ENCODE data around the gene PTBP1. TPM values are rescaled to one million over a fixed set of nuclear protein-coding genes. Genes with fewer than 3 reads are reported as not detected.
A peak's percentile ranks its signal among the peaks of the same experiment; 100 is the strongest.

The PTBP1 gene
- total and polyA plus RNA-seq, 2 of the 13 experiments (the other 11 are each of a cell fraction or from before 2014, with no cell fraction given) = 195 to 288 TPM

DNA sequence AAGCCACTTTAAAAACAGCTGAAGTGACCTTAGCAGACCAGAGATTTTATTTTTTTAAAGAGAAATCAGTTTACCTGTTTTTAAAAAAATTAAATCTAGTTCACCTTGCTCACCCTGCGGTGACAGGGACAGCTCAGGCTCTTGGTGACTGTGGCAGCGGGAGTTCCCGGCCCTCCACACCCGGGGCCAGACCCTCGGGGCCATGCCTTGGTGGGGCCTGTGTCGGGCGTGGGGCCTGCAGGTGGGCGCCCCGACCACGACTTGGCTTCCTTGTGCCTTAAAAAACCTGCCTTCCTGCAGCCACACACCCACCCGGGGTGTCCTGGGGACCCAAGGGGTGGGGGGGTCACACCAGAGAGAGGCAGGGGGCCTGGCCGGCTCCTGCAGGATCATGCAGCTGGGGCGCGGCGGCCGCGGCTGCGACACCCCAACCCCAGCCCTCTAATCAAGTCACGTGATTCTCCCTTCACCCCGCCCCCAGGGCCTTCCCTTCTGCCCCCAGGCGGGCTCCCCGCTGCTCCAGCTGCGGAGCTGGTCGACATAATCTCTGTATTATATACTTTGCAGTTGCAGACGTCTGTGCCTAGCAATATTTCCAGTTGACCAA lies 13.7 kb downstream of the PTBP1 start:
- ATAC-seq (no peak), DNase-seq (ENCODE audit: low spot score) (no peak), FAIRE-seq (no peak)
- Histone ChIP-seq H3K4me2 (ENCODE audit: low read depth, low read length) (no peak overlapping the region), H4K20me1 (ENCODE audit: insufficient read depth, low read length) (peaks cover 47% of the 10 kb centered on the region), H3K4me3 (replicated peaks in 1 of 3; ENCODE audit: insufficient read depth in 1 of 3, low read depth in 2 of 3, low read length in 3 of 3) (no peak overlapping the region), H3K4me1 (ENCODE audit: insufficient read depth, low read length) (no peaks in the 10 kb centered on the region), H3K9me3 (ENCODE audit: low read length) (no peaks in the 10 kb centered on the region), H3K36me3 (replicated peaks in 1 of 2; ENCODE audit: control insufficient read depth in 1 of 2, insufficient read depth in 2 of 2, low read length in 2 of 2) (peaks cover 30 to 58% of the 10 kb centered on the region in 2 experiments; a peak in 4 of 5 replicates), H3K27ac (ENCODE audit: extremely low read length, insufficient read depth, low read length) (no peak overlapping the region), H3K9ac (ENCODE audit: insufficient read depth, low read depth, low read length) (no peak overlapping the region), H3K27me3 (ENCODE audit: control insufficient read depth in 1 of 2, insufficient read depth in 2 of 2, low read length in 2 of 2) (no peaks in the 10 kb centered on the region), H2AFZ (ENCODE audit: low read length) (no peak overlapping the region), H3K79me2 (ENCODE audit: insufficient read depth, low read length) (peaks cover 18% of the 10 kb centered on the region)
- ChIA-PET CTCF (ENCODE audit: low intra/inter-chr PET ratio, low total read pairs) (no interaction called here), POLR2A (no interaction called here)
- intact Hi-C loops (cut with micrococcal nuclease; ENCODE audit: unreplicated experiment) (no loop called here), in situ Hi-C loops (cut with HindIII; ENCODE audit: extremely low pct_ligation_motif_present, low pct_unique_long_range_greater_than_20kb) (no loop called here)
- no TSS peak for BruUV-seq (replicated peaks)
- TF ChIP-seq ZFP37 (CRISPR knock-in tag; IDR thresholded peaks at IDR 0.05; ENCODE audit: borderline replicate concordance) (no peak), AGO1 (IDR thresholded peaks at IDR 0.05; ENCODE audit: low read depth, low read length, poor library complexity, severe bottlenecking) (peak; percentile 29), RBM22 (optimal IDR thresholded peaks at IDR 0.05; ENCODE audit: low read length) (peak; percentile 6), RBFOX2 (IDR thresholded peaks at IDR 0.05; ENCODE audit: low read depth, low read length) (peak; percentile 60), AGO2 (optimal IDR thresholded peaks at IDR 0.05; ENCODE audit: low read depth, low read length) (peak; percentile 65)
- 95% methylated on average over 11 of the region's 25 CpGs for WGBS (ENCODE audit: low lambda C conversion rate)

- Histone ChIP-seq H3K9ac (ENCODE audit: insufficient read depth, low read depth, low read length) (no peak overlapping the region), H3K4me3 (replicated peaks in 1 of 3; ENCODE audit: insufficient read depth in 1 of 3, low read depth in 2 of 3, low read length in 3 of 3) (no peak overlapping the region), H3K79me2 (ENCODE audit: insufficient read depth, low read length) (peaks cover 13% of the 10 kb centered on the region), H3K4me1 (ENCODE audit: insufficient read depth, low read length) (no peaks in the 10 kb centered on the region), H4K20me1 (ENCODE audit: insufficient read depth, low read length) (peaks cover 45% of the 10 kb centered on the region), H3K4me2 (ENCODE audit: low read depth, low read length) (no peak overlapping the region), H3K36me3 (replicated peaks in 1 of 2; ENCODE audit: control insufficient read depth in 1 of 2, insufficient read depth in 2 of 2, low read length in 2 of 2) (peaks cover 28 to 52% of the 10 kb centered on the region in 2 experiments; a peak in 4 of 5 replicates), H3K27me3 (ENCODE audit: control insufficient read depth in 1 of 2, insufficient read depth in 2 of 2, low read length in 2 of 2) (no peaks in the 10 kb centered on the region), H3K27ac (ENCODE audit: extremely low read length, insufficient read depth, low read length) (no peak overlapping the region), H2AFZ (ENCODE audit: low read length) (no peak overlapping the region), H3K9me3 (ENCODE audit: low read length) (no peaks in the 10 kb centered on the region)
- FAIRE-seq (no peak), DNase-seq (ENCODE audit: low spot score) (no peak), ATAC-seq (no peak)
- POLR2A ChIA-PET = no interaction called here
- CTCF ChIA-PET (ENCODE audit: low intra/inter-chr PET ratio, low total read pairs) = no interaction called here
- intact Hi-C loops (cut with micrococcal nuclease; ENCODE audit: unreplicated experiment) = no loop called here
- TSS peak; percentile 55 for BruUV-seq (replicated peaks)
- 95% methylated on average over 20 of the region's 20 CpGs for WGBS (ENCODE audit: low lambda C conversion rate)
- in situ Hi-C loops (cut with HindIII; ENCODE audit: extremely low pct_ligation_motif_present, low pct_unique_long_range_greater_than_20kb) = no loop called here
- TF ChIP-seq EEA1 (CRISPR knock-in tag; IDR thresholded peaks at IDR 0.05; ENCODE audit: borderline replicate concordance) (no peak), ZFYVE20 (CRISPR knock-in tag; IDR thresholded peaks at IDR 0.05; ENCODE audit: borderline replicate concordance, low read depth) (no peak), ZFP91 (CRISPR knock-in tag; IDR thresholded peaks at IDR 0.05; ENCODE audit: borderline replicate concordance) (no peak), GMEB2 (CRISPR knock-in tag; IDR thresholded peaks at IDR 0.05; ENCODE audit: low read depth) (no peak), ZNF251 (CRISPR knock-in tag; IDR thresholded peaks at IDR 0.05) (no peak), DPF2 (CRISPR knock-in tag; IDR thresholded peaks at IDR 0.05; ENCODE audit: borderline replicate concordance, low read depth) (no peak), ZNF556 (CRISPR knock-in tag; IDR thresholded peaks at IDR 0.05; ENCODE audit: borderline replicate concordance) (no peak)
- TF ChIP-seq, protein P1, sequence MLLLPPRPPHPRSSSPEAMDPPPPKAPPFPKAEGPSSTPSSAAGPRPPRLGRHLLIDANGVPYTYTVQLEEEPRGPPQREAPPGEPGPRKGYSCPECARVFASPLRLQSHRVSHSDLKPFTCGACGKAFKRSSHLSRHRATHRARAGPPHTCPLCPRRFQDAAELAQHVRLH (CRISPR knock-in tag; IDR thresholded peaks at IDR 0.05; ENCODE audit: borderline replicate concordance, low read depth) = no peak
- TF ChIP-seq, protein P2, sequence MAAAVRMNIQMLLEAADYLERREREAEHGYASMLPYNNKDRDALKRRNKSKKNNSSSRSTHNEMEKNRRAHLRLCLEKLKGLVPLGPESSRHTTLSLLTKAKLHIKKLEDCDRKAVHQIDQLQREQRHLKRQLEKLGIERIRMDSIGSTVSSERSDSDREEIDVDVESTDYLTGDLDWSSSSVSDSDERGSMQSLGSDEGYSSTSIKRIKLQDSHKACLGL (CRISPR knock-in tag; IDR thresholded peaks at IDR 0.05) = no peak
These were observed 14.3 kb downstream of the PTBP1 start for GRCh38 chr19:811506-812048.
